ENCODE results near the gene AKAP6.

AKAP6 gene

GRCh38 chr14:32477396-32477795, 148.3 kb downstream of the AKAP6 start:
- no peak for DNase-seq

- DNase-seq, result no peak
These were observed 149.0 kb downstream of the AKAP6 start for GRCh38 chr14:32478050-32478449.

- DNase-seq, result no peak
These were observed 151.2 kb downstream of the AKAP6 start for GRCh38 chr14:32480337-32480736.

GRCh38 chr14:32481707-32482106, 152.6 kb downstream of the AKAP6 start:
- DNase-seq, result no peak

GRCh38 chr14:32491416-32492016, 162.4 kb downstream of the AKAP6 start:
- no peak for DNase-seq

- no peak for DNase-seq
These were observed 163.4 kb downstream of the AKAP6 start for GRCh38 chr14:32492457-32492856.

- DNase-seq, result peak in 3 of 51 donors; percentile 9 to 66 (median 57)
These were observed 165.7 kb downstream of the AKAP6 start for GRCh38 chr14:32494609-32495434.

GRCh38 chr14:32495435-32495734, 166.3 kb downstream of the AKAP6 start:
- peak in 1 of 51 donors; percentile 64 for DNase-seq

- DNase-seq, result no peak
These were observed 168.2 kb downstream of the AKAP6 start for GRCh38 chr14:32497248-32497647.

GRCh38 chr14:32507029-32507984, 178.2 kb downstream of the AKAP6 start:
- DNase-seq, result peak in 2 of 51 donors; percentile 11 to 65

GRCh38 chr14:32508281-32508680, 179.2 kb downstream of the AKAP6 start:
- peak in 1 of 51 donors; percentile 65 for DNase-seq

GRCh38 chr14:32509632-32510187, 180.6 kb downstream of the AKAP6 start:
- peak in 43 of 51 donors; percentile 13 to 90 (median 68) for DNase-seq

- DNase-seq, result peak in 1 of 51 donors; percentile 17
These were observed 181.7 kb downstream of the AKAP6 start for GRCh38 chr14:32510815-32511214.

GRCh38 chr14:32512348-32512747, 183.2 kb downstream of the AKAP6 start:
- DNase-seq, result peak in 1 of 51 donors; percentile 22

GRCh38 chr14:32512813-32513212, 183.7 kb downstream of the AKAP6 start:
- DNase-seq, result peak in 1 of 51 donors; percentile 39

- no peak for DNase-seq
These were observed 184.5 kb downstream of the AKAP6 start for GRCh38 chr14:32513571-32514009.

GRCh38 chr14:32514236-32514635, 185.1 kb downstream of the AKAP6 start:
- DNase-seq, result no peak

- DNase-seq, result no peak
These were observed 185.6 kb downstream of the AKAP6 start for GRCh38 chr14:32514681-32515080.

GRCh38 chr14:32524609-32525375, 195.7 kb downstream of the AKAP6 start:
- peak in 1 of 51 donors; percentile 35 for DNase-seq

GRCh38 chr14:32525591-32525990, 196.5 kb downstream of the AKAP6 start:
- DNase-seq, result no peak

- DNase-seq, result no peak
These were observed 201.7 kb downstream of the AKAP6 start for GRCh38 chr14:32530800-32531199.

Data from hypothalamus (tissue), 51 donors.